ENCODE measurements around the gene GANC. TPM values are rescaled to one million over a fixed set of nuclear protein-coding genes. Genes with fewer than 3 reads are reported as not detected.

GANC gene
- total RNA-seq, 4 donors from 2014 or later: 36.6 to 143 (median 54.8) TPM

- intact Hi-C loops (cut with DNase I; ENCODE audit: low total_unique reads) (no loop called here), in situ Hi-C loops (cut with MboI; ENCODE audit: low pct_ligation_motif_present in 1 of 4, low pct_unique_long_range_greater_than_20kb in 1 of 4, low sequenced_read_pairs in 3 of 4) (no loop called here)
- WGBS, 2 donors (ENCODE audit: low coverage in 1 of 2): 94 to 98% methylated on average over 5 to 7 of the region's 7 CpGs
- Histone ChIP-seq H3K27ac (no peak overlapping the region), H3K9me3 (no peaks in the 10 kb centered on the region), H3K27me3 (no peaks in the 10 kb centered on the region), H3K4me3 (no peak overlapping the region), H3K36me3 (peaks cover 0 to 44% (median 7%) of the 10 kb centered on the region in 4 donors), H3K4me1 (no peaks in the 10 kb centered on the region)
- no peak for TF ChIP-seq POLR2AphosphoS5 (IDR thresholded peaks at IDR 0.05)
- TF ChIP-seq POLR2A (IDR thresholded peaks at IDR 0.05): no peak
- TF ChIP-seq CTCF (IDR thresholded peaks at IDR 0.05): no peak
- DNase-seq: no peak
Observed at GRCh38 chr15:42352401-42352800, 79.4 kb downstream of the GANC start.

DNA sequence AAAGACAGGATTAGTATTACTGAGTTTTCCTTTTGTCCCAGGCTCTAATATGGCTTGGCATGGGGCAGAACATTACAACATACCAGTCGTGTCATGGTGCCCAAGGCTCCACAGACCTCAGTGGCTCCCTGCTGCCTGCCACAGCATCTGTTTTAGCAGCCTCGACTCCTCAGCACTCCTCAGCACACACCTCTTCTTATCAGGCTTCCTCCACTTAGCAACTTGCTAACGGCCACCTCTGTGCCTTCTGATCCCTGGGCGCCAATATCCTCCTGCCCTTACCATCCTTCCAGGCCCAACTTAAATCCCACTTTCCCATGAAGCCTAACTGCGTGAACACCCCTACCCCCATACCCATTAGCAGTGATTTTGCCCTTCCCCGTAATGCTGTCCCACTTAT, 80.1 kb downstream of the GANC start:
- Histone ChIP-seq H3K27me3 (no peaks in the 10 kb centered on the region), H3K27ac (no peak overlapping the region), H3K9me3 (no peaks in the 10 kb centered on the region), H3K4me3 (no peak overlapping the region), H3K4me1 (no peaks in the 10 kb centered on the region), H3K36me3 (peaks cover 0 to 44% (median 7%) of the 10 kb centered on the region in 4 donors)
- intact Hi-C loops (cut with DNase I; ENCODE audit: low total_unique reads) (no loop called here), in situ Hi-C loops (cut with MboI; ENCODE audit: low pct_ligation_motif_present in 1 of 4, low pct_unique_long_range_greater_than_20kb in 1 of 4, low sequenced_read_pairs in 3 of 4) (no loop called here)
- WGBS, 2 donors (ENCODE audit: low coverage in 1 of 2): 94 to 100% methylated on average over 5 to 6 of the region's 6 CpGs
- TF ChIP-seq POLR2A (IDR thresholded peaks at IDR 0.05) (no peak), EP300 (IDR thresholded peaks at IDR 0.05; ENCODE audit: low read depth) (no peak), POLR2AphosphoS5 (IDR thresholded peaks at IDR 0.05) (no peak)
- DNase-seq: no peak

GRCh38 chr15:42354824-42355223, 81.8 kb downstream of the GANC start:
- WGBS, 2 donors (ENCODE audit: low coverage in 1 of 2): 75 to 93% methylated on average over 2 of the region's 2 CpGs

DNA sequence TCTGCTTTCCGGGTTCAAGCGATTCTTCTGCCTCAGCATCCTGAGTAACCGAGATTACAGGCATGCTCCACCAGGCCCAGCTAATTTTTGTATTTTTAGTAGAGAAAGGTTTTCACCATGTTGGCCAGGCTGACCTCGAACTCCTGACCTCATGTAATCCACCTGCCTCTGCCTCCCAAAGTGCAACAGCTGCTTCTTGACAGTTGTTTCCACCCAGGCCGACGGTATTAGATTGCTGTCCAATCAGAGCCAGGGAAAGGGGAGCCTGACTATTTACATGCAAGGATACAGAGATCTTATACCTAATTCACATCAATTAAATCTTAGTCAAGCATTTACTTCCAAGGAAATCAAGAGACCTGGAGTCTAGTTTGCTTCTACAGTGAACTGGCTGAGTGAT, 82.3 kb downstream of the GANC start:
- no peaks in the 10 kb centered on the region for H3K4me1 ChIP-seq
- in situ Hi-C loops (cut with MboI; ENCODE audit: low pct_ligation_motif_present in 1 of 4, low pct_unique_long_range_greater_than_20kb in 1 of 4, low sequenced_read_pairs in 3 of 4): no loop called here
- peaks cover 0 to 32% (median 7%) of the 10 kb centered on the region in 4 donors for H3K36me3 ChIP-seq
- no peaks in the 10 kb centered on the region for H3K27me3 ChIP-seq
- no peak overlapping the region for H3K4me3 ChIP-seq
- TF ChIP-seq POLR2A (IDR thresholded peaks at IDR 0.05) (no peak), EP300 (IDR thresholded peaks at IDR 0.05; ENCODE audit: low read depth) (no peak), CTCF (IDR thresholded peaks at IDR 0.05) (no peak)
- no peaks in the 10 kb centered on the region for H3K9me3 ChIP-seq
- intact Hi-C loops (cut with DNase I; ENCODE audit: low total_unique reads): no loop called here
- no peak for DNase-seq
- 80 to 85% methylated on average over 2 to 6 of the region's 6 CpGs for WGBS, 2 donors (ENCODE audit: low coverage in 1 of 2)
- no peak overlapping the region for H3K27ac ChIP-seq

More at GRCh38 chr15:42354824-42355223, 81.8 kb downstream of the GANC start:
- Histone ChIP-seq H3K27me3 (no peaks in the 10 kb centered on the region), H3K9me3 (no peaks in the 10 kb centered on the region), H3K36me3 (peaks cover 0 to 28% (median 7%) of the 10 kb centered on the region in 4 donors), H3K27ac (no peak overlapping the region), H3K4me1 (no peaks in the 10 kb centered on the region), H3K4me3 (no peak overlapping the region)
- in situ Hi-C loops (cut with MboI; ENCODE audit: low pct_ligation_motif_present in 1 of 4, low pct_unique_long_range_greater_than_20kb in 1 of 4, low sequenced_read_pairs in 3 of 4) (no loop called here), intact Hi-C loops (cut with DNase I; ENCODE audit: low total_unique reads) (no loop called here)
- no peak for DNase-seq
- TF ChIP-seq POLR2A (IDR thresholded peaks at IDR 0.05) (no peak), POLR2AphosphoS5 (IDR thresholded peaks at IDR 0.05) (no peak), EP300 (IDR thresholded peaks at IDR 0.05; ENCODE audit: low read depth) (no peak), CTCF (IDR thresholded peaks at IDR 0.05) (no peak)

DNA sequence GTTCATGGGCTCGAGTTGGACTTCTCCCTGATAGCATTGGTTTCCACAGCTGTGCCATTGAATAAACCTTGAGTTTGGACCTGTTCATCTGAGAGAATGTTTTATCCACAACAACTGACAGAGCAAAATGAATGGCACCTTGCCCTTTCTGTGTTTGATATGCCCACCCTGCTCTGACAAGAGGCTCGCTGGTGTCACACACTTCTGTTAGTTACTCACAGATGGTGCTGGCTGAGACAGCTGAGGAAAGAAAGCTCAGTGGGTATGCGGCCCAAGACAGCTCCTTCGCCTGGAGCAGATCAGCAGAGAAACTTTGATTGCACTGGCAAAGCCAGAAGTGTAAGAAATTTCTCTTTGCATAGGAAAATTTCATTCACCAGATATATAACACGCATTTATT, 83.8 kb downstream of the GANC start:
- H3K27ac ChIP-seq: no peak overlapping the region
- in situ Hi-C loops (cut with MboI; ENCODE audit: low pct_ligation_motif_present in 1 of 4, low pct_unique_long_range_greater_than_20kb in 1 of 4, low sequenced_read_pairs in 3 of 4) (no loop called here), intact Hi-C loops (cut with DNase I; ENCODE audit: low total_unique reads) (no loop called here)
- no peaks in the 10 kb centered on the region for H3K9me3 ChIP-seq
- 86 to 96% methylated on average over 4 to 5 of the region's 5 CpGs for WGBS, 2 donors (ENCODE audit: low coverage in 1 of 2)
- TF ChIP-seq POLR2A (IDR thresholded peaks at IDR 0.05): no peak
- no peak for TF ChIP-seq EP300 (IDR thresholded peaks at IDR 0.05; ENCODE audit: low read depth)
- TF ChIP-seq POLR2AphosphoS5 (IDR thresholded peaks at IDR 0.05): no peak
- no peak for TF ChIP-seq CTCF (IDR thresholded peaks at IDR 0.05)
- DNase-seq: no peak
- no peak overlapping the region for H3K4me3 ChIP-seq
- no peaks in the 10 kb centered on the region for H3K4me1 ChIP-seq
- no peaks in the 10 kb centered on the region for H3K27me3 ChIP-seq
- H3K36me3 ChIP-seq: peaks cover 0 to 22% (median 6%) of the 10 kb centered on the region in 4 donors
